GM12878 (cell line): Measurements from ENCODE around the gene SKAP1. TPM values are rescaled to one million over a fixed set of nuclear protein-coding genes. Genes with fewer than 3 reads are reported as not detected.

Source experiments
- BCL3 ChIP-seq: IDR thresholded peaks from 2 replicates; pipeline ENCODE4 v1.6.1; 2011; ENCODE audit warnings: borderline replicate concordance, low read depth, mild to moderate bottlenecking, moderate library complexity, low read length; ENCODE audit not compliant: insufficient read depth, poor library complexity, severe bottlenecking
- E2F8 ChIP-seq: fragments of 450-650 bp; IDR thresholded peaks from 2 replicates; pipeline ENCODE4 v1.6.1; 2018; ENCODE audit warnings: mild to moderate bottlenecking, low read depth, moderate library complexity; ENCODE audit not compliant: partially characterized antibody
- EED ChIP-seq: sonication (generic); IDR thresholded peaks from 2 replicates; pipeline ENCODE4 v1.6.1; 2016; ENCODE audit warnings: antibody characterized with exemption, low read depth
- EZH2 ChIP-seq: IDR thresholded peaks from 2 replicates; pipeline ENCODE4 v1.6.1; 2012; ENCODE audit warnings: low read depth, mild to moderate bottlenecking, control low read depth, inconsistent platforms, low read length, borderline replicate concordance; ENCODE audit not compliant: control insufficient read depth
- PRDM15 ChIP-seq: fragments of 450-650 bp; formaldehyde crosslinking; IDR thresholded peaks from 2 replicates; pipeline ENCODE4 v1.4.0; 2020; ENCODE audit warnings: mild to moderate bottlenecking, moderate library complexity
- RELB ChIP-seq: fragments of 450-650 bp; IDR thresholded peaks from 2 replicates; pipeline ENCODE4 v1.6.1; 2017; ENCODE audit warnings: low read depth, mild to moderate bottlenecking, moderate library complexity
- REST ChIP-seq: IDR thresholded peaks from 2 replicates; pipeline ENCODE4 v1.6.1; 2012; ENCODE audit warnings: mild to moderate bottlenecking, low read depth, low read length
- RFX5 ChIP-seq: IDR thresholded peaks from 2 replicates; pipeline ENCODE4 v1.6.1; 2011; ENCODE audit warnings: low read depth, low read length, improper control_type of control experiment
- STAT3 ChIP-seq: IDR thresholded peaks from 2 replicates; pipeline ENCODE4 v1.6.1; 2011; ENCODE audit warnings: low read depth, low read length, improper control_type of control experiment
- TAF1 ChIP-seq: IDR thresholded peaks from 2 replicates; pipeline ENCODE4 v1.6.1; 2011; ENCODE audit warnings: mild to moderate bottlenecking, low read depth, low read length, borderline replicate concordance
- USF2 ChIP-seq: IDR thresholded peaks from 2 replicates; pipeline ENCODE4 v1.6.1; 2011; ENCODE audit warnings: low read depth, low read length, improper control_type of control experiment, borderline replicate concordance
- YBX1 ChIP-seq: fragments of 450-650 bp; IDR thresholded peaks from 2 replicates; pipeline ENCODE4 v1.6.1; 2016; ENCODE audit warnings: antibody characterized with exemption
- polyA plus RNA-seq, 11 experiments: library from polyadenylated mRNA; depleted of rRNA in 4 of 11; unstranded in 6 of 11; stranded (reverse) in 5 of 11; fragments of >200 nt; fragmentation: Nextera tagmentation in 4 of 11; fragmentation: Illumina TruSeq in 1 of 11; extraction: Ambion mirVana in 4 of 11; extraction: Trizol in 1 of 11; gene quantifications; 1 replicate in 1 of 11; 2 replicates in 10 of 11; pipeline versions ENCODE4 v1.2.1 to v1.2.3, GENCODE V29; 2011 to 2016; ENCODE audit warnings: inconsistent platforms in 2 of 11, missing spikeins in 2 of 11, low read depth in 1 of 11
- total RNA-seq, 4 experiments: library from RNA; depleted of rRNA in 3 of 4; stranded (reverse); fragments of >200 nt in 3 of 4; fragmentation: Illumina TruSeq in 1 of 4; extraction: Trizol in 1 of 4; gene quantifications; 2 replicates each; pipeline versions ENCODE4 v1.2.1 to v1.2.3, GENCODE V29; 2013 to 2021

The SKAP1 gene
- total and polyA plus RNA-seq, 10 of the 15 experiments (the other 5 are each of a cell fraction or from before 2014, with no cell fraction given), result 17.1 to 97.6 (median 35.9) TPM

GRCh38 chr17:48412841-48413240, 17.2 kb downstream of the SKAP1 start (continued):
- no peak for TF ChIP-seq REST
- TF ChIP-seq USF2, result no peak
- no peak for TF ChIP-seq BCL3
- peak; percentile 49; the same call in 1 of the 2 replicates for TF ChIP-seq RELB
- no peak for TF ChIP-seq RFX5
- TF ChIP-seq TAF1, result no peak
- TF ChIP-seq YBX1, result no peak
- TF ChIP-seq STAT3, result no peak
- TF ChIP-seq EZH2, result no peak
- no peak for TF ChIP-seq E2F8
- no peak for TF ChIP-seq PRDM15 (CRISPR knock-in tag)
- no peak for TF ChIP-seq EED
